Natural killer cell treated with Interleukin-12 subunit alpha and Interleukin-12 subunit beta and Interleukin-15 and Interleukin-18, amount 100 ng/mL, for 72 hours (primary cell): ENCODE data around the gene SMCO2. TPM values are rescaled to one million over a fixed set of nuclear protein-coding genes. Genes with fewer than 3 reads are reported as not detected.
"Not testable (repeated sequence)": the region's sequence is repeated elsewhere in the genome, so short reads cannot be mapped to it uniquely, and the experiment has no call there.

Source experiments
- ATAC-seq, 2 donors: fragments of 150-1000 bp; cut with Tn5 transposase in 1 of 2; sonication (Bioruptor Pico), chemical (Tn5 transposase) in 1 of 2; 2 replicates each; pipeline ENCODE4 v1.10.0; 2021
- DNase-seq: peaks from one replicate; pipeline ENCODE4 v3.0.0; 2022; ENCODE audit warnings: low spot score
- H3K27ac Mint-ChIP-seq, 2 donors: 1 replicate in 1 of 2; 2 replicates in 1 of 2; pipeline ENCODE4 v1.8.0; 2022; ENCODE audit warnings: mixed read lengths in 2 of 2, mild to moderate bottlenecking in 1 of 2, moderate library complexity in 1 of 2
- H3K27me3 Mint-ChIP-seq, 2 donors: 1 replicate in 1 of 2; 2 replicates in 1 of 2; pipeline ENCODE4 v1.8.0; 2022; ENCODE audit warnings: mixed read lengths in 2 of 2
- H3K36me3 Mint-ChIP-seq: one replicate; pipeline ENCODE4 v1.8.0; 2022; ENCODE audit warnings: mixed read lengths
- H3K4me1 Mint-ChIP-seq, 2 donors: 1 replicate in 1 of 2; 2 replicates in 1 of 2; pipeline ENCODE4 v1.8.0; 2022; ENCODE audit warnings: low read depth in 2 of 2, mixed read lengths in 2 of 2, mild to moderate bottlenecking in 1 of 2
- H3K4me3 Mint-ChIP-seq: one replicate; pipeline ENCODE4 v1.8.0; 2022; ENCODE audit warnings: mixed read lengths
- H3K9me3 Mint-ChIP-seq: 2 replicates; pipeline ENCODE4 v1.8.0; 2022; ENCODE audit warnings: mixed read lengths
- total RNA-seq, 2 donors: library from RNA; stranded (reverse); gene quantifications; one replicate each; pipeline ENCODE4 v1.2.3, GENCODE V29; 2022

SMCO2 gene
- total RNA-seq, 2 donors from 2014 or later, result 1.0 to 1.1 TPM

GRCh38 chr12:27530157-27530922 is 83.8 kb downstream of the SMCO2 start:
- Mint-ChIP-seq H3K27me3 (peaks cover 38 to 40% of the 10 kb centered on the region in 2 donors), H3K27ac (no peak overlapping the region), H3K36me3 (no peaks in the 10 kb centered on the region), H3K9me3 (no peaks in the 10 kb centered on the region), H3K4me1 (peaks cover 18 to 19% of the 10 kb centered on the region in 2 donors), H3K4me3 (no peak overlapping the region)
- DNase-seq (no peak), ATAC-seq (no peak)

- DNase-seq (no peak), ATAC-seq (no peak)
- Mint-ChIP-seq H3K4me1 (peaks cover 16 to 18% of the 10 kb centered on the region in 2 donors), H3K27me3 (peaks cover 30 to 31% of the 10 kb centered on the region in 2 donors), H3K36me3 (no peaks in the 10 kb centered on the region), H3K27ac (no peak overlapping the region), H3K4me3 (no peak overlapping the region), H3K9me3 (no peaks in the 10 kb centered on the region)
Observed at GRCh38 chr12:27531896-27532295, 85.4 kb downstream of the SMCO2 start.

GRCh38 chr12:27534060-27534764 is 87.7 kb downstream of the SMCO2 start:
- H3K27ac Mint-ChIP-seq, result peak overlapping the region; percentile 13 to 19
- peak overlapping the region; percentile 50 for H3K4me3 Mint-ChIP-seq
- H3K9me3 Mint-ChIP-seq, result no peaks in the 10 kb centered on the region
- DNase-seq, result no peak
- peaks cover 24 to 30% of the 10 kb centered on the region in 2 donors for H3K27me3 Mint-ChIP-seq
- no peaks in the 10 kb centered on the region for H3K36me3 Mint-ChIP-seq
- peaks cover 16 to 18% of the 10 kb centered on the region in 2 donors for H3K4me1 Mint-ChIP-seq
- ATAC-seq, result peak; percentile 68 to 69

- H3K36me3 Mint-ChIP-seq, result no peaks in the 10 kb centered on the region
- DNase-seq, result no peak
- H3K4me3 Mint-ChIP-seq, result peak overlapping the region; percentile 50
- peak overlapping the region; percentile 13 to 19 for H3K27ac Mint-ChIP-seq
- H3K9me3 Mint-ChIP-seq, result no peaks in the 10 kb centered on the region
- peak; percentile 36 to 59 for ATAC-seq
- peaks cover 24 to 30% of the 10 kb centered on the region in 2 donors for H3K27me3 Mint-ChIP-seq
- H3K4me1 Mint-ChIP-seq, result peaks cover 16 to 18% of the 10 kb centered on the region in 2 donors
Observed at GRCh38 chr12:27534765-27535161, 88.2 kb downstream of the SMCO2 start.

GRCh38 chr12:27535318-27535717 is 88.8 kb downstream of the SMCO2 start:
- Mint-ChIP-seq H3K9me3 (no peaks in the 10 kb centered on the region), H3K27me3 (peaks cover 24 to 30% of the 10 kb centered on the region in 2 donors), H3K4me3 (no peak overlapping the region), H3K27ac (no peak overlapping the region), H3K36me3 (no peaks in the 10 kb centered on the region), H3K4me1 (peaks cover 16 to 18% of the 10 kb centered on the region in 2 donors)
- ATAC-seq (no peak), DNase-seq (no peak)

- H3K4me3 Mint-ChIP-seq, result no peak overlapping the region
Observed at GRCh38 chr12:27537855-27538675, 91.5 kb downstream of the SMCO2 start.

GRCh38 chr12:27539191-27539631 is 92.7 kb downstream of the SMCO2 start:
- H3K27me3 Mint-ChIP-seq, result peaks cover 21 to 27% of the 10 kb centered on the region in 2 donors
- H3K27ac Mint-ChIP-seq, result no peak overlapping the region
- DNase-seq (no peak), ATAC-seq (no peak)
- H3K9me3 Mint-ChIP-seq, result no peaks in the 10 kb centered on the region
- H3K4me1 Mint-ChIP-seq, result peaks cover 7 to 8% of the 10 kb centered on the region in 2 donors
- H3K36me3 Mint-ChIP-seq, result no peaks in the 10 kb centered on the region
- no peak overlapping the region for H3K4me3 Mint-ChIP-seq

More at GRCh38 chr12:27537855-27538675, 91.5 kb downstream of the SMCO2 start:
- no peaks in the 10 kb centered on the region for H3K36me3 Mint-ChIP-seq
- peaks cover 29 to 35% of the 10 kb centered on the region in 2 donors for H3K27me3 Mint-ChIP-seq
- ATAC-seq (no peak), DNase-seq (no peak)
- peaks cover 16 to 18% of the 10 kb centered on the region in 2 donors for H3K4me1 Mint-ChIP-seq
- no peaks in the 10 kb centered on the region for H3K9me3 Mint-ChIP-seq
- no peak overlapping the region for H3K27ac Mint-ChIP-seq

- no peak for ATAC-seq
- Mint-ChIP-seq H3K36me3 (no peaks in the 10 kb centered on the region), H3K4me3 (no peak overlapping the region), H3K27ac (no peak overlapping the region), H3K27me3 (peaks cover 19 to 33% of the 10 kb centered on the region in 2 donors), H3K9me3 (no peaks in the 10 kb centered on the region), H3K4me1 (no peaks in the 10 kb centered on the region)
- DNase-seq, result no peak
Observed at GRCh38 chr12:27541031-27541719, 94.6 kb downstream of the SMCO2 start.

- H3K36me3 Mint-ChIP-seq, result no peaks in the 10 kb centered on the region
- no peak overlapping the region for H3K27ac Mint-ChIP-seq
- DNase-seq (no peak), ATAC-seq (no peak)
- no peak overlapping the region for H3K4me3 Mint-ChIP-seq
- no peaks in the 10 kb centered on the region for H3K4me1 Mint-ChIP-seq
- H3K27me3 Mint-ChIP-seq, result peaks cover 20 to 33% of the 10 kb centered on the region in 2 donors
- H3K9me3 Mint-ChIP-seq, result no peaks in the 10 kb centered on the region
Observed at GRCh38 chr12:27542628-27543027, 96.1 kb downstream of the SMCO2 start.

- Mint-ChIP-seq H3K4me1 (peaks cover 8 to 11% of the 10 kb centered on the region in 2 donors), H3K27me3 (peaks cover 27 to 53% of the 10 kb centered on the region in 2 donors)
- H3K4me3 Mint-ChIP-seq, H3K27ac Mint-ChIP-seq, DNase-seq, H3K36me3 Mint-ChIP-seq, ATAC-seq, H3K9me3 Mint-ChIP-seq: not testable (repeated sequence)
Observed at GRCh38 chr12:27544858-27545257, 98.3 kb downstream of the SMCO2 start.

- H3K27me3 Mint-ChIP-seq, result peaks cover 31 to 58% of the 10 kb centered on the region in 2 donors
- no peak overlapping the region for H3K27ac Mint-ChIP-seq
- DNase-seq, result no peak
- H3K36me3 Mint-ChIP-seq, result no peaks in the 10 kb centered on the region
- H3K4me1 Mint-ChIP-seq, result peaks cover 9 to 12% of the 10 kb centered on the region in 2 donors
- H3K9me3 Mint-ChIP-seq, result no peaks in the 10 kb centered on the region
- no peak for ATAC-seq
- no peak overlapping the region for H3K4me3 Mint-ChIP-seq
Observed at GRCh38 chr12:27545665-27546064, 99.1 kb downstream of the SMCO2 start.

GRCh38 chr12:27547592-27547991 is 101.1 kb downstream of the SMCO2 start:
- Mint-ChIP-seq H3K36me3 (no peaks in the 10 kb centered on the region), H3K27ac (no peak overlapping the region), H3K9me3 (no peaks in the 10 kb centered on the region), H3K27me3 (peaks cover 29 to 45% of the 10 kb centered on the region in 2 donors), H3K4me1 (peaks cover 9 to 12% of the 10 kb centered on the region in 2 donors), H3K4me3 (no peak overlapping the region)
- DNase-seq (no peak), ATAC-seq (no peak)
